Frontal cortex (tissue), 4 donors: Measurements from ENCODE around the gene PTGIS. TPM values are rescaled to one million over a fixed set of nuclear protein-coding genes. Genes with fewer than 3 reads are reported as not detected.

ENCODE experiments used
- DNase-seq, 2 donors: peaks; one replicate each; pipeline ENCODE4 v3.0.0; 2012; ENCODE audit warnings: low spot score in 2 of 2
- FAIRE-seq: peaks from 2 replicates; lab custom pipeline; 2012; peaks lifted over from hg19 to GRCh38; lab: Jason Lieb, UNC
- total RNA-seq: library from RNA; depleted of rRNA; stranded (reverse); fragments of >200 nt; gene quantifications from one replicate; pipeline ENCODE4 v1.2.3, GENCODE V29; 2014
- donor health status: control.
- donor health status: control.
- donor health status: control.

PTGIS gene
- total RNA-seq, 1 donor from 2014 or later, result 7.7 TPM

DNA sequence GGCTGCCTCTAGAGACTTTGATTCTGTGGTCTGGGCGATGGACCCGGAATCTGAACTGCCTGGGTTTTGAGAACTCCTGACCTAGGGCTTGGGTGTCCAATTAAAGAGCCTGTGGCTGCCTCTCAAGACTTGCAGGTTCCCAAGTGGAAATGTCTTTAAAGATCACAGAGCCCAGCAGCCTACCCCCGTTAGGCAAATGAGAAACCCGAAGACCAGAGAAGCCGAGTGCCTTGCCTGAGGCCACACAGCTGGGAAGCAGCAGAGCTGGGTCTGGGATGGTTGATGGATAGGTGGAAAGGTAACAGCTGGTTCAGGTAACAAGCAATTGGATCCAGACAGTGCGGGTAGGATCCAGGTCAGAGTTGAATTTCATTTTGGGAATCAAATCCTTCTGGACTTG, 111.3 kb downstream of the PTGIS start:
- DNase-seq, result no peak
- FAIRE-seq, result no peak

DNA sequence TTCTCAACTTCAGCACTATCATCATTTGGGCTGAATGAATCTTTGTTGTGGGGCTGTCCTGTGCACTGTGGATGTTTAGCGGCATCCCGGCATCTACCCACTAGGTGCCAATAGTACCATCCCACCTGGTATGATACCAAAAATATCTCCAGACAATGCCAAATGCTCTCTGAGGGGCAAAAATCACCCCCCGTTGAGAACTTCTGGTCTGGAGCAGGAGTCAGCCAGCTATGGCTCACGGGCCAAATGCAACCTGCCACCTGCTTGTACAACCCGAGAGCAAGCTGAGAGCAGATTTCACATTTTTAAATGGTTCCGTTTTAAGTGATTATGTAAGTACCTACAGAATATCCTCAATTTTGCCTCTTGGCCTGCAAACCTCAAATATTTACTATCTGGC, 112.2 kb downstream of the PTGIS start:
- no peak for DNase-seq
- no peak for FAIRE-seq

Other genes with a start within 250 kb of the PTGIS start
- 5.7 TPM for gene KCNB1, start 85.5 kb downstream of the PTGIS start, total RNA-seq
- gene B4GALT5, start 145.7 kb upstream of the PTGIS start, total RNA-seq, result 62.0 TPM
- 4.5 TPM for gene SLC9A8, start 244.7 kb upstream of the PTGIS start, total RNA-seq